ENCODE data around the gene RPS18. TPM values are rescaled to one million over a fixed set of nuclear protein-coding genes. Genes with fewer than 3 reads are reported as not detected.
A peak's percentile ranks its signal among the peaks of the same experiment; 100 is the strongest.

RPS18 gene
- total and polyA plus RNA-seq, 2 of the 4 experiments (the other 2 are of a cell fraction) = 6,577 to 8,417 TPM

- TF ChIP-seq MXI1 (IDR thresholded peaks at IDR 0.05; ENCODE audit: borderline replicate concordance, low read depth, low read length) = peak; percentile 99
Observed at GRCh38 chr6:33288921-33289783, 17.3 kb downstream of the RPS18 start, which contains the start of the genes PFDN6 and WDR46 (continued).

- TSS peak; percentile 96 for BruUV-seq (replicated peaks)
- 0% methylated on average over 2 of the region's 14 CpGs; no CpG with 5 or more reads in 1 of the 2 experiments for WGBS, 2 experiments (ENCODE audit: extremely low coverage in 2 of 2, insufficient read length in 1 of 2)
- ATAC-seq (ENCODE audit: low read depth) = peak; percentile 6
Observed at GRCh38 chr6:33289784-33290315, 18.0 kb downstream of the RPS18 start.

More at GRCh38 chr6:33289784-33290315, 18.0 kb downstream of the RPS18 start:
- Histone ChIP-seq H2BK15ac (ENCODE audit: low read depth, low read length) (no peak overlapping the region), H3K27me3 (ENCODE audit: control insufficient read depth, insufficient read depth, low read length) (no peaks in the 10 kb centered on the region), H3K23ac (ENCODE audit: low read depth, low read length) (0 out of 2 replicates have a peak overlapping the region, but pooled peaks have one; percentile 59), H3K14ac (replicated peaks; ENCODE audit: low read depth, low read length) (peak overlapping the region; percentile 73; the same call in 1 of the 2 replicates), H2BK5ac (ENCODE audit: low read depth, low read length, poor library complexity, severe bottlenecking) (peak overlapping the region; percentile 65), H3K4ac (ENCODE audit: low read depth, low read length) (peak overlapping the region; percentile 88), H3K56ac (ENCODE audit: extremely low read depth, insufficient read depth, low read length) (peak overlapping the region; percentile 64), H3K4me2 (ENCODE audit: low read depth, low read length) (peak overlapping the region; percentile 97), H3K36me3 (ENCODE audit: control insufficient read depth, insufficient read depth, low read length) (peaks cover 38% of the 10 kb centered on the region), H3K9me1 (ENCODE audit: insufficient read depth, low read length) (peaks cover 3% of the 10 kb centered on the region; the same call in 1 of the 2 replicates), H2AFZ (replicated peaks; ENCODE audit: low read length, poor library complexity) (peak overlapping the region; percentile 94), H4K91ac (ENCODE audit: insufficient read depth, low read depth, low read length) (peak overlapping the region; percentile 60; the same call in 1 of the 2 replicates), H4K5ac (ENCODE audit: low read depth, low read length) (peak overlapping the region; percentile 73), H4K20me1 (ENCODE audit: insufficient read depth, low read length) (no peaks in the 10 kb centered on the region), H2BK120ac (ENCODE audit: low read depth, low read length) (no peak overlapping the region), H4K8ac (ENCODE audit: low read depth in 2 of 2, low read length in 2 of 2) (peak overlapping the region; percentile 53 to 94), H3K27ac (ENCODE audit: insufficient read depth, low read length) (peak overlapping the region; percentile 78), H3K9ac (ENCODE audit: low read depth, low read length) (peak overlapping the region; percentile 93), H2BK20ac (ENCODE audit: low read depth, low read length) (no peak overlapping the region), H3K79me1 (ENCODE audit: low read depth in 1 of 2, low read length in 2 of 2) (peaks cover 27 to 53% of the 10 kb centered on the region in 2 experiments), H2AK5ac (ENCODE audit: low read depth, low read length) (peak overlapping the region; percentile 16; the same call in 1 of the 2 replicates), H3K18ac (ENCODE audit: low read depth, low read length) (no peak overlapping the region), H2AK9ac (replicated peaks; ENCODE audit: low read depth, low read length, poor library complexity) (peak overlapping the region; percentile 91), H3K4me3 (ENCODE audit: insufficient read depth, low read depth, low read length) (peak overlapping the region; percentile 84), H3K9me3 (ENCODE audit: control insufficient read depth, insufficient read depth, low read length) (no peaks in the 10 kb centered on the region), H3K4me1 (ENCODE audit: control insufficient read depth, insufficient read depth, low read length) (peaks cover 7% of the 10 kb centered on the region)
- CTCF ChIA-PET = interaction anchor here (0.8 kb wide), 1 partner anchor 9 kb away, joined by 5 read pairs; no protein-coding TSS in a partner anchor
- dilution Hi-C loops (cut with HindIII; ENCODE audit: low sequenced_read_pairs, unreplicated experiment) = no loop called here
- TF ChIP-seq POLR2A (IDR thresholded peaks at IDR 0.05; ENCODE audit: low read depth, low read length) = no peak
- TF ChIP-seq BHLHE40 (IDR thresholded peaks at IDR 0.05; ENCODE audit: low read depth, low read length) = no peak
- TF ChIP-seq FOS (IDR thresholded peaks at IDR 0.05; ENCODE audit: low read depth, low read length) = no peak
- no peak for TF ChIP-seq MAZ (IDR thresholded peaks at IDR 0.05; ENCODE audit: borderline replicate concordance, low read depth, low read length)
- no peak for TF ChIP-seq MAFK (IDR thresholded peaks at IDR 0.05; ENCODE audit: low read depth, low read length)
- POLR2A ChIA-PET (ENCODE audit: unreplicated experiment) = interaction anchor here (1.3 kb wide), 1 partner anchor 12 kb away, joined by 10 read pairs; no protein-coding TSS in a partner anchor
- no peak for DNase-seq
- intact Hi-C loops (cut with micrococcal nuclease) = no loop called here
- in situ Hi-C loops (cut with MboI; ENCODE audit: low sequenced_read_pairs) = no loop called here
